B cell (primary cell): ENCODE data around the gene DCTN5.

Source experiments
- CTCF ChIP-seq: fragments of 200-600 bp; IDR thresholded peaks from one replicate; pipeline ENCODE4 v1.8.0; 2022; ENCODE audit warnings: antibody characterized with exemption, mild to moderate bottlenecking
- EZH2 ChIP-seq: IDR thresholded peaks from 2 replicates; pipeline ENCODE4 v1.6.1; 2012; ENCODE audit warnings: borderline replicate concordance, low read depth, mild to moderate bottlenecking, moderate library complexity, low read length; ENCODE audit not compliant: insufficient read depth, poor library complexity, severe bottlenecking

- TF ChIP-seq CTCF (no peak), EZH2 (no peak)
Measured at GRCh38 chr16:23640931-23641765, at the start of gene DCTN5, which contains the start of gene PALB2.
